Thoracic aorta (tissue), 2 donors: ENCODE data around the gene FBXL19. TPM values are rescaled to one million over a fixed set of nuclear protein-coding genes. Genes with fewer than 3 reads are reported as not detected.

Experiments
- ATAC-seq: fragments of 150-250 bp; one replicate; pipeline ENCODE4 v1.8.0; 2017; ENCODE audit warnings: low read depth; ENCODE audit not compliant: insufficient number of reproducible peaks, low FRiP score
- DNase-seq: peaks from one replicate; pipeline ENCODE4 v3.0.0-alpha.2; 2020; ENCODE audit warnings: low spot score
- H3K27ac ChIP-seq, 2 donors: fragments of 200-600 bp; sonication (generic); 1 replicate in 1 of 2; 2 replicates in 1 of 2; pipeline ENCODE4 v1.5.1; 2016; ENCODE audit warnings: mild to moderate bottlenecking in 2 of 2, moderate library complexity in 2 of 2
- H3K27me3 ChIP-seq: fragments of 200-600 bp; sonication (generic); replicated peaks from 2 replicates; pipeline ENCODE4 v1.6.0; 2016; ENCODE audit warnings: mild to moderate bottlenecking; ENCODE audit not compliant: insufficient read depth
- H3K36me3 ChIP-seq: fragments of 200-600 bp; sonication (generic); one replicate; pipeline ENCODE4 v1.5.1; 2016
- H3K4me1 ChIP-seq, 2 donors: fragments of 200-600 bp; sonication (generic); 1 replicate in 1 of 2; 2 replicates in 1 of 2; pipeline versions ENCODE4 v1.5.1 to v1.6.0; 2016; ENCODE audit warnings: low read depth in 2 of 2, mild to moderate bottlenecking in 1 of 2; ENCODE audit not compliant: control insufficient read depth in 1 of 2
- H3K4me3 ChIP-seq: fragments of 200-600 bp; sonication (generic); 2 replicates; pipeline ENCODE4 v1.5.1; 2016; ENCODE audit warnings: mild to moderate bottlenecking
- H3K9me3 ChIP-seq: fragments of 200-600 bp; sonication (generic); 2 replicates; pipeline ENCODE4 v1.5.1; 2016
- total RNA-seq, 2 donors: library from RNA; depleted of rRNA; stranded (reverse); fragments of >200 nt; gene quantifications; one replicate each; pipeline versions ENCODE4 v1.1.0 to v1.2.3, GENCODE V29; 2016
- TF ChIP-seq, protein P1 (sequence below): fragments of 200-600 bp; sonication (generic); IDR thresholded peaks from one replicate; pipeline ENCODE4 v1.5.1; 2019; ENCODE audit warnings: antibody characterized with exemption

Gene FBXL19
- total RNA-seq, 2 donors from 2014 or later: 14.5 to 18.7 TPM

DNA sequence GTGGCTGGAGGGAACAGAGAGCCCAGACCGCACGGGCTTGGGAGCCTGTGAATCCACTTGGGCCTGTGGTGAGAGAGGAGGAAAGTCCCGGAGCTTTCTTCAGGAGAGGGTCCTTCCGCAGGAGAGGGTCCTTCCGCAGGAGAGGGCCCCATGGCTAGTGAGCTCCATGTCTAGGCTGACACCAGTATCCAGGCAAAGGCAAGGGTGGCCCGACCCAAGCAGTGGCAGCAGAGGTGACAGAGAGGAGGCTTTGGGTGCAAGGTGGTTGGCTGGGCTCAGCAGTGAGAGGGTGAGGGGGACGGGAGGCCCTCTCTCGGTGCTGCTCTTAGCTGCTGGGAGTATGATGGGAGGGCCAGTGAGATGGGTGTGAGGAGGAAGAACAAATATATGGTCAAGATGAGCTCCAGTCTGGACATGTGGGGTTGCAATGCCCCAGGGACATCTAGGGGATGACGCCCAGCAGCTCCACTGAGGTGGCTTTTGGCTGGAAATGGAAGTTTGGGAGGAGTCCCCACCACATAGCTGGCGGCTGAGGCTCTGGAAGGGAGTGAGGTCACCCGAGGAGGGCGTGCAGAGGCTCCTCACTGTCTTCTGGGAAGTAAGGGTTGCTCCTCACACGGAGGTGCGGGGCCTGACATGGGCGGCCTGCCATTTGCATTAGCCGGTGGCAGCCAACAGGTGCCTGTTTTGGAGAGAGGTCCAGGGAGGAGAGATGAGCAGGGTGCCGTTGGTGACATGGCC, 59.3 kb downstream of the FBXL19 start:
- H3K27ac ChIP-seq: no peak overlapping the region
- H3K36me3 ChIP-seq: peaks cover 31% of the 10 kb centered on the region
- H3K4me1 ChIP-seq: peaks cover 0 to 10% of the 10 kb centered on the region in 2 donors
- H3K27me3 ChIP-seq: no peaks in the 10 kb centered on the region
- H3K9me3 ChIP-seq: no peaks in the 10 kb centered on the region
- TF ChIP-seq, protein P1, sequence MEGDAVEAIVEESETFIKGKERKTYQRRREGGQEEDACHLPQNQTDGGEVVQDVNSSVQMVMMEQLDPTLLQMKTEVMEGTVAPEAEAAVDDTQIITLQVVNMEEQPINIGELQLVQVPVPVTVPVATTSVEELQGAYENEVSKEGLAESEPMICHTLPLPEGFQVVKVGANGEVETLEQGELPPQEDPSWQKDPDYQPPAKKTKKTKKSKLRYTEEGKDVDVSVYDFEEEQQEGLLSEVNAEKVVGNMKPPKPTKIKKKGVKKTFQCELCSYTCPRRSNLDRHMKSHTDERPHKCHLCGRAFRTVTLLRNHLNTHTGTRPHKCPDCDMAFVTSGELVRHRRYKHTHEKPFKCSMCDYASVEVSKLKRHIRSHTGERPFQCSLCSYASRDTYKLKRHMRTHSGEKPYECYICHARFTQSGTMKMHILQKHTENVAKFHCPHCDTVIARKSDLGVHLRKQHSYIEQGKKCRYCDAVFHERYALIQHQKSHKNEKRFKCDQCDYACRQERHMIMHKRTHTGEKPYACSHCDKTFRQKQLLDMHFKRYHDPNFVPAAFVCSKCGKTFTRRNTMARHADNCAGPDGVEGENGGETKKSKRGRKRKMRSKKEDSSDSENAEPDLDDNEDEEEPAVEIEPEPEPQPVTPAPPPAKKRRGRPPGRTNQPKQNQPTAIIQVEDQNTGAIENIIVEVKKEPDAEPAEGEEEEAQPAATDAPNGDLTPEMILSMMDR: no peak
- no peak overlapping the region for H3K4me3 ChIP-seq
- ATAC-seq (no peak), DNase-seq (no peak)

DNA sequence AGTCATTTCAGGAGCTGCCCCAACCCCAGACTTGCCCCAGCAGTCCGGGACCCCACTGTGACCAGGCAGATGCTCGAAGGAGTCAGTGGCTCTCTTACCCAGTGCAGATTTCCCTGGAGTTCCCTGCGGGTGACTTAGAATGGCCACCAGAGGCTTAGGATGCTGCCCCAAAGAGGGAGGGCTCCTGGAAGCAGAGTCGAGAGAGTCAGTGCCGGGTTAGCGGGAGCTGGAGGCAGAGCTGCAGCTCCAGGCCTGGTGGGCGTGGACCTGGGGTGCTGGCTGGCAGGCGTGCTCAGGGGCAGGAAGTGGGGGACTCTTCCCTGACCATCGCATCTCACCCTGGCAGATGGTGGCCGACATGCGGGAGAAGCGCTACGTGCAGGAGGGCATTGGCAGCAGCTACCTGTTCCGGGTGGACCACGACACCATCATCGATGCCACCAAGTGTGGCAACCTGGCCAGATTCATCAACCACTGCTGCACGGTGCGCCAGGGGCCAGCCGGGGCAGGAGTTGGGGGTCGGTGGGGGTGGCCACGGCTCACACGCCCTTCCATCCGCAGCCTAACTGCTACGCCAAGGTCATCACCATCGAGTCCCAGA, 60.0 kb downstream of the FBXL19 start:
- H3K4me1 ChIP-seq: peaks cover 0 to 10% of the 10 kb centered on the region in 2 donors
- DNase-seq: no peak

DNA sequence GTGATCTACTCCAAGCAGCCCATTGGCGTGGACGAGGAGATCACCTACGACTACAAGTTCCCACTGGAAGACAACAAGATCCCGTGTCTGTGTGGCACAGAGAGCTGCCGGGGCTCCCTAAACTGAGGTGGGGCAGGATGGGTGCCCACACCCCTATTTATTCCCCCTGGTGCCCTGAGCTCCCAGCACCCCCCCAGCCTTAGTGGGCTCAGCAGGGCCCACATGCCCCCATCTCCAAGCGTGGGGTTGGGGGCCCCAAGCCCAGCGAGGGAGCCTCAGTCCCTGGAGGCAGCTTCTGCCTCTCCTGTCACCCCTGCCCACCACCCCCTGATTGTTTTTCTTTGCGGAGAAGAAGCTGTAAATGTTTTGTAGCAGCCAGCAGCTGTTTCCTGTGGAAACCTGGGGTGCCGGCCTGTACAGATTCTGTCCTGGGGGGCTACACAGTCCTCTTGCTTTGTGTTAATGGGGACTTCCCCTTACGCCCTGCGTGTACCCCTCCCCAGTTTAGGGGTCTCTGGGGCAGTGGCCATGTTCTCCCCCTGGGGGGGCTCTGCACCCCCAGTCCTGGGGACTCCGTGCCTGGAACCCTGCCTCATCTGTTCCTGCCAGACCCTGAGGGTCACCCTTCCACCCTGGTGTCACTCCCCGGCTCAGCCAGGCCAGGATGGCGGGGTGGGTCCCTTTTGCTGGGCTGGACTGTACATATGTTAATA, 60.7 kb downstream of the FBXL19 start:
- Histone ChIP-seq H3K4me1 (peaks cover 0 to 10% of the 10 kb centered on the region in 2 donors), H3K36me3 (peaks cover 30% of the 10 kb centered on the region), H3K4me3 (no peak overlapping the region), H3K9me3 (no peaks in the 10 kb centered on the region), H3K27ac (no peak overlapping the region), H3K27me3 (no peaks in the 10 kb centered on the region)
- no peak for ATAC-seq
- TF ChIP-seq, protein P1: no peak
- no peak for DNase-seq

More for the DNA sequence above, 60.0 kb downstream of the FBXL19 start:
- peaks cover 30% of the 10 kb centered on the region for H3K36me3 ChIP-seq
- H3K27ac ChIP-seq: no peak overlapping the region
- TF ChIP-seq, protein P1: no peak
- ATAC-seq: no peak
- H3K27me3 ChIP-seq: no peaks in the 10 kb centered on the region
- no peak overlapping the region for H3K4me3 ChIP-seq
- no peaks in the 10 kb centered on the region for H3K9me3 ChIP-seq

DNA sequence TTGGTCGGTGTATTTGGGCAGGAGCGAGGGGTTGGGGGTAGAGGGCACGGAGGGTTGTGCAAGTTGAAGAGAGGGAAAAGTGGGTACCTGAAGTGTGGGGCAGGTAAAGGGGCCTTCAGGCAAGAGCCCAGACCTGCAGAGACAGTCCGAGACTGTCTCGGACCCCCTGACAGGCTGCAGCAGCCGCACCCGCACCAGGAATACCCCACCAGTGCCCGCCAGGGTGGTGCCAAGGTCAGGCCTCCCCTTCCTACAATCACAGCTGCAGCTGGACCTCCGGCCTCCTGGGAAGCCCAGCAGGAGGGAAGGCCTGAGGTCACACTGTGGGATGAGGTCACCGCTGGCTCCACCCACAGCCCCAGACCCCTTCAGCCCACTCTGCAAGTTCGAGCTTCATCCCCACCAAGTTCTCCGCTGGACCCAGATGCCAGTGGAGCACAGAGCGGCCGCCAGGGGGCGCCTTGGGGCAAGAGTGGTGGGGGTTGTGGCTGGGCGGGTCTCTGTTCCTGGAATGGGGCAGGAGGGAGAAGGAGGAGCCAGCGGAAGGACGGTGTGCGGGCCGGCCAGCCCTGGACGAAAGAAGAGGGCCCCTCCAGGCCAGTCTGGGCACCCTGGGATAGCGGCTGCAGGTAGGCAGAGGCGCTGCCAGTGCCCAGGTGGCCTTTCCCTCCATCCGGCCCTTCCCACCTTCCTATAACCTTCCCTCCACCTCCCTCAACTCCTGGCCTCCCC, 61.5 kb downstream of the FBXL19 start, which contains the start of gene HSD3B7:
Gene HSD3B7, plus strand, starts transcription at position 539 of the 732 bp plus-strand sequence. CDS start 452 bp downstream, outside the sequence.
- H3K27me3 ChIP-seq: no peaks in the 10 kb centered on the region
- ATAC-seq (peak; percentile 51), DNase-seq (peak; percentile 78)
- H3K4me1 ChIP-seq: peaks cover 0 to 10% of the 10 kb centered on the region in 2 donors
- peaks cover 24% of the 10 kb centered on the region for H3K36me3 ChIP-seq
- H3K27ac ChIP-seq: no peak within 1 kb of the TSS
- H3K9me3 ChIP-seq: no peaks in the 10 kb centered on the region
- TF ChIP-seq, protein P1: peak; percentile 98
- H3K4me3 ChIP-seq: peak within 1 kb of the TSS; percentile 60
